Frontal cortex (tissue), 4 donors: ENCODE measurements around the gene BCL7A. TPM values are rescaled to one million over a fixed set of nuclear protein-coding genes. Genes with fewer than 3 reads are reported as not detected.

Source experiments
- DNase-seq, 2 donors: peaks; one replicate each; pipeline ENCODE4 v3.0.0; 2012; ENCODE audit warnings: low spot score in 2 of 2
- FAIRE-seq: peaks from 2 replicates; lab custom pipeline; 2012; peaks lifted over from hg19 to GRCh38; lab: Jason Lieb, UNC
- total RNA-seq: library from RNA; depleted of rRNA; stranded (reverse); fragments of >200 nt; gene quantifications from one replicate; pipeline ENCODE4 v1.2.3, GENCODE V29; 2014
- donor health status: control.
- donor health status: control.
- donor health status: control.

BCL7A gene
- total RNA-seq, 1 donor from 2014 or later = 88.0 TPM

DNA sequence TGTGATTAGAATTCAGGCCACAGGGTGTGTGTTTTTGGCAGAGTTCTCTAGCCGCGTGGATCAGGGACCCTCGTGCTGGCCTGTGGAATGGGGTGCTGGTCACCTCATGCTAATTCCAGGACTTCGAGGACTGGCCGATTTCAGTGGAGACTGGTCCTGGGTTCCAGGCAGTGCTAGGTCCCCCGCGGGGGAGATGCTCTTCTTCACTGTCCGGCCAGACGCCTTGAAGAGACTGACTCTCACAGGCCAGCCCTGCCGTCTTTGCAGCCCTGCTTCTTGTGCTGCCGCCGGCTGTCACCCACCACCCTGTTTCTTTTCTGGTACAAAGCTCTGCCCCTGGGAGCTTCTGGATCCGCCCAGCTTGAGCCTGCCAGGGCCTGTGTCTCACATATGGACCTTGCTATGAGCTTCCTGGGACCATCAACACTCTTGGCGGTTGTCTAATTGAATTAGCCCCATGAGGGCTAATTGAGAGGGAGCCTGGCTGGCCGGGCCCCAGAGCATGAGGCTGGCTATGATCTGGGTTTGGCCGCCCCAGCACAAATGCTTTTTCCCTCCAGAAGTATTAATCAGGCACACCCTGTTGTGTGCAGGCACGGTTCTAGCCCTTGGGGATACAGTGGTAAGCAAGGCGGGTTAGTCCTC is 65.1 kb downstream of the BCL7A start:
- FAIRE-seq = no peak
- DNase-seq = no peak

DNA sequence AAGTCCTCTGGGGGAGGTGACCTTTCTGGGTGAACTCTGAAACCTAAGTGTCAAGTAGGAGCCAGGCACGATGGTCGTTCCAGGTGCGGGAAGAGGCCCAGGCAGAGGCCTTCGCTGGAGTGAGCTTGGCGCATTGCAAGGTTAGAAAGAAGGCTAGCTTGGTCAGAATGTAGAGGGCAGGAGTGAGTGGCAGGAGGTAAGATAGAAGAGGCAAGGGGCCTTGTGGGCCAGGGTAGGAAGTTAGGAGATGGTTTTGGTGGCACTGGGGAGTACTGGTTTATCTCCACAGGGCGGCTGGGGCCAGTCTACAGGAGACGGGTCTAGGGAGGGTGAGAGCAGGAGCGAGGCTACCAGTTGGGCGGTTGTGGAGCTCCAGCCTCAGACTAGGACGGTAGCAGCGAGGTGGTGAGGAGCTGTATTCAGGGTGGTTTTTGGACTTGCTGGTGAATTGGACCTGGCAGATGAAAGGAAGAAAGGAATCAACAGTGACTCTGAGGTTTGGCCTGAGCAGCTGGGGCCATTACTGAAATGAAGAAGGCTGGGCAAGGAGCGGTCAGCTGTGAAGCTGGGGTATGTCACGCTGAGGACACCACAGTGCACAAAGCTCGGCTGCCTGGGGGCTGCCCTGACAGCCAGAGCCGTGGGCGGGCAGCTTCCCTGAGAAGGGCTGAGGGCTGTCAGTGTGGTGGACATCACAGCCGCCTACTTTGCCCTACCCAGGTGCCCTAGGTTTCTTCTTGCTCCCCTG is 65.9 kb downstream of the BCL7A start:
- DNase-seq (no peak), FAIRE-seq (no peak)

DNA sequence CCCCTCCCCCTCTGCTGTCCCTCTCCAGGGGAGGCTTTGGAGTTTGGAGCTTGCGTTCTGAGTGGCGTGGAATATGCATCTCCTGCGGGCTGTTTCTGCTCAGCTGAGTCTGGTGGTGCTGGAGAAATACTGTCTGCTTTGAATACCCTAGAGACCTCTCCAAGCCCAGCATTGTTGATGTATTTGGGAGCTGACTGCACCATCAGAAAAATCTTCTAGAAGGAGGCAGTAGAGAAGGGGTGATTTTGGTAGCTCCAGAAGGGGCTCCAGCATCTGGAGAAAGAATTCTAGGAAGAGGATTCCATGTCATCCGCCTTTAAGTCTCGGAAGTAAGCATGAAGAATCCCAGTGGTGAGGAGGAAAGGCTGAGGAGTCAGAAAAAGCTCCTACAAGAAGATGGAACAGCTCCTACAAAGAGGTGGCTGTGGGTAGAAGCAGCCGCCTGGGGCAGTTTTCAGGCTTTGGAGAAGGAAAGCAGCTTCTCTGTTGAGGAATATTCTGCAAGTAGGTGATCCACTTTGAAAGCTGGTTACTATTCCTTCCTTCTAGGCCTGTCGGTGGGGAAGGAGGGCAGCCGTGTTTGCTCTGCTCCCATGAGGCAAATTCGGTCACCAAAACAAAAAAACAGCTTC is 66.6 kb downstream of the BCL7A start:
- FAIRE-seq (no peak), DNase-seq (no peak)

DNA sequence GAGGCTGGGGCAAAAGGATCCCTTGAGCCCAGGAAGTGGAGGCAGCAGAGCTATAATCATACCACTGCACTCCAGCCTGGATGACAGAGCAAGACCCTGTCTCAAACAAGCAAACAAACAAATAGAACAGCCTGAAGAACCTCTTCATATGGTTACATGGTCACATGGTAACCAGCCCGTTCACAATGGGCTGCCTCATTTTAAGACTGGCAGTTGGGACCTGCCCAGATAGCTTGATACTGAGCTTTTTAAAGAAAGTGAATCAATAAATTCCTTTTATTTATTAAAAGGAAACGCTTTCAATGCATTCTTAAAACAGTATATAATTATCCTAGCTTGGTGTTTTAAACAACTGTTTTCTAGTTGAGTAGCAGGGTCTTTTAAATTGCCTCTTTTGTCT is 67.4 kb downstream of the BCL7A start:
- no peak for FAIRE-seq
- no peak for DNase-seq

DNA sequence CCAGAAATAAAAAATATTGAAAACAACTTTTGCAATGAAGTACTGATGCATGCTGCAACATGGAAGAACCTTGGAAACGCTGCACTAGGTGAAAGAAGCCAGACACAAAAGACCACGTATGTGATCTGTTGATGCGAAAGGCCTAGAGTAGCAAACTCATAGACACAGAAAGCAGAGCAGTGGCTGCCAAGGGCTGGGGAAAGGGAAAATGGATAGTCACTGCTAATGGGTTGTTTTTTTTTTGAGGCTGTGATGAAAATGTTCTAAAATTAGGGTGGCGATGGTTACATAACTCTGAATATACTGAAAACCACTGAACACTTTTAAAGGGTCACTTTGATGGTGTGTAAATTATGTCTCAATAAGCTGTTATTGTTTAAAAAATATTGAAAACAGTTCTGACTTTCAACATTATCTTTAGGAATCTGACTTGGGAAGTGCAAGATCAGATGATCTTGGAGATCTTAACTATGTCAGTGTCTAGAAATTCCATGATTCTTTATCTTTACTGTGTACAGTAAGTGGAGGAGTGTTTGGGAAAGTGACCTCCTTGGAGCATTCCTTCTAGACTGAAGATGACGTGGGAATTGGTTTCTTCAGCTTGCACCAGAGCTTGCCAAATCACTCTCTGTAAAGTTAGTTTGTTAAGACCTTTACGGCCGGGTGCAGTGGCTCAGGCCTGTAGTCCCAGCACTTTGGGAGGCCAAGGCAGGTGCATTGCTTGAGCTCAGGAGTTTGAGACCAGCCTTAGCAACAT is 69.3 kb downstream of the BCL7A start:
- no peak for FAIRE-seq
- no peak for DNase-seq

DNA sequence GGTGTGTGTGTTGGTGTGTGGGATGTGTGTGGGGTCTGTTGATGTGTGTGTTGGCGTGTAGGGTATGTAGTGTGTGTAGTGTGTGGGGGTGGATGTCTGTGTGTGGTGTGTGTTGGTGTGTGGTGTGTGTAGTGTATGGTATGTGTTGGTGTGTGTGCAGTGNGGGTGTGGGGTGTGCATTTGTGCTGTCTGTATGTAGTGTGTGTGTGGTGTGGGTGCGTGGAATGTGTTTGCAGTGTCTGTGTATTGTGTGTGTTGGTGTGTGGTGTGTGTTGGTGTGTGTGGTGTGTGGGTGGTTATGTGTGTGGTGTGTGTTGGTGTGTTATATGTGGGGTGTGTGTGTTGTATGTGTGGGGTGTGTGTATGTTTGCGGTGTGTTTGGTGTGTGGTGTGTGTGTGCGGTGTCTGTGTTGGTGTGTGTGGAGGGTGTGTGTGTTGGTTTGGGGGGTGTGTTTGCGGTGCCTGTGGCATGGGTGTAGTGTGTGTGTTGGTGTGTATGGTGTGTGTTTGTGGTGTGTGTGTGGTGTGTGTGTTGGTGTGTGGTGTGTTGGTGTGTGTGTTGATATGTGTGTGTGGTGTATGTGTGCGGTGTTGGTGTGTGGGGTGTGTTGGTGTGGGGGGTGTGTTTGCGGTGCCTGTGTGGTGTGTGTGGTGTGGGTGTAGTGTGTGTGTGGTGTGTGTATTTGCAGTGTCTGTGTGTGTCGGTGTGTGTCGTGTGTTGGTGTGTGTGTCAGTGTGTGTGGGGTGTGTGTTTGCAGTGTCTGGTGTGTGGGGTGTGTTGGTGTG is 71.6 kb downstream of the BCL7A start:
- no peak for FAIRE-seq

DNA sequence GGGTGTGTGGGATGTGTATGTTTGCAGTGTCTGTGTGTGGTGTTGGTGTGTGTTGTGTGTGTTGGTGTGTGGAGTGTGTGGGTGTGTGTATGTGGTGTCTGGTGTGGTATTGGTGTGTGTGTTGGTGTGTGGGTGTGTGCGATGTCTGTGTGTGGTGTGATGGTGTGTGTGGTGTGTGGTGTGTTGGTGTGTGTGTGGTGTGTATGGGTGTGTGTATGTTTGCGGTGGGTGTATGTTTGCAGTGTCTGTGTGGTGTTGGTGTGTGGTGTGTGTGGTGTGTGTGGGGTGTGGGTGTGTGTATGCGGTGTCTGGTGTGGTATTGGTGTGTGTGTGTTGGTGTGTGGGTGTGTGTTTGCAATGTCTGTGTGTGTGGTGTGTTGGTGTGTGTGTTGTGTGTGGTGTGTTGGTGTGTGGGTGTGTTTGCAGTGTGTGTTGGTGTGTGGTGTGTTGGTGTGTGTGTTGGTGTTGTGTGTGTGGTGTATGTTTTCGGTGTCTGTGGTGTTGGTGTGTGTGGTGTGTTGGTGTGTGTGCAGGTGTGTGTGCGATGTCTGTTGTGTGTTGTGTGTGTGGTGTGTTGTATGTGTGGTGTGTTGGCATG is 72.6 kb downstream of the BCL7A start:
- FAIRE-seq (no peak), DNase-seq (no peak)

More for the DNA sequence above, 71.6 kb downstream of the BCL7A start:
- no peak for DNase-seq

DNA sequence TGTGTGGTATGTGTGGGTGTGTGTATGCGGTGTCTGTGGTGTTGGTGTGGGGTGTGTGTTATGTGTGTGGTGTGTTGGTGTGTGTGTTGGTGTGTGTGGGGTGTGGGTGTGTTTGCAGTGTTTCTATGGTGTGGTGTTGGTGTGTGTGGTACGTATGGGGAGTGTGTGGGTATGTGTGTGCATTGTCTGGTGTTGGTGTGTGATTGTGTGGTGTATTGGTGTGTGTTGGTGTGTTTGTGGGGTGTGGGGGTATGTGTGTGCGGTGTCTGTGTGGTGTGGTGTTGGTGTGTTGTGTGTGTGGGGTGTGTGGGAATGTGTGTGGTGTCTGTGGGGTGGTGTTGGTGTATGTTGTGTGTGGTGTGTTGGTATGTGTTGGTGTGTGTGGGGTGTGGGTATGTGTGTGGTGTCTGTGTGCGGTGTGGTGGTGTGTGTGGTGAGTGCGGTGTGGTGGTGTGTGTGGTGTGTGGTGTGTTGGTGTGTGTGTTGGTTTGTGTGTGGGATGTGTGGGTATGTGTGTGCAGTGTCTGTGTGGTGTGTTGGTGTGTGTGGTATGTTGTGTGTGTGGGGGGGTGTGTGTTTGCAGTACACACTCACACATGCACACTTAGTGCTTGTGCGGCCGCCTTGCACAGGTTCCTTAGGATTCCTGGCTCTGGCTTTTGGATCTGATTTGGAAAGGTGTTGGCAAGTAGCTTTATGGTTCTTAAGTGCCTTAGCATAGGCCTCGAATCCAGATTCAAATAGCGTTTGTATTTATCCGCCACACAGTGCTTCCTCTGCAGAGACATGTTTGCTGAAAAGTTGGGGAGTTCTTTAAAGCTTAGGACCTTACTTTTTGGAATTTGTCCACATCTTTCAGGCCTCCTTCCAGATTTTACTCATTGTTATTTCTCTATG is 73.3 kb downstream of the BCL7A start:
- FAIRE-seq (no peak), DNase-seq (no peak)

DNA sequence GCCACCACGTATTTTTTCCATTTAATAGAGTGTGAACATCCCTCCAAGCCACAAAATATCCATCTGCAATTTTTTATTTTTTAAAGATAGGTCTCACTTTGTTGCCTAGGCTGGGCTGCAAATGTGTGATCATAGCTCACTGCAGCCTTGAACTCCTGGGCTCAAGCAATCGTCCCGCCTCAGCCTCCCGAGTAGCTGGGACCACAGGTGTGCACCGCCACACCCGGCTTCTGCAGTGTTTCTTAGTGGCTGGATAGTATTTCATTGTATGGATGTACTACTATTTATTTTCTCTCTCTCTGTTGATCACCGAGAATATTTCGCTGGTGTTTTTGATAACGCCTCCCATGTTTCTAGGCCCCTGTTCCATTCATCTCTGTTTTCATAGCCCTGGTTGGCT is 74.3 kb downstream of the BCL7A start:
- FAIRE-seq (no peak), DNase-seq (no peak)

DNA sequence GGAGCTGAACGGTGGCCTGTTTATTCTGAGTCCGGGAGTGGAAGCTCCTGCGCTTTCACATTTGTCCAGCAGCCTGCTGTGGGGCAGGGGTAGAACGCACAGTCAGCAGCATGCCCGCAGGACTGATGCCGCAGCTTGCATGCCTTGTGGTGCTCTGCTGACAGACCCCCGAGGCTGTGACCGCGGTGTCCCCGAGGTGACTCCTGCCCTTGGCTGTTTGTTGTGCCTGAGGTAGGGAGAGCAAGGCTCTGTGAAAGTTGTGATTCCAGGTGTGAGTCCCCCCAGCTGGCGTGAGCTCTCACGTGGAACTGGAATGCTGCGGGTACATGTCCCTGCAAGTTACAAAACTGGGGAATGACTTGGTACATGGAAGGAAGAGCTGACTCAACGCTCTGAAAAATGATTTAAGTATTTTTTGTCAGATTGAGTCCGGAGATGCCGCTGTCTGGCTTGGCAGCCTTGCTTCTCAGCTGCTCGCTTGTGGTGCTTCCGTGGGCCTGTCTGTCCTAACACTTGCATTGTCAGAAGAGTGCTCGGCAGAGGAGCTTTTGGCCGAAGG is 75.0 kb downstream of the BCL7A start:
- no peak for FAIRE-seq
- DNase-seq = no peak

DNA sequence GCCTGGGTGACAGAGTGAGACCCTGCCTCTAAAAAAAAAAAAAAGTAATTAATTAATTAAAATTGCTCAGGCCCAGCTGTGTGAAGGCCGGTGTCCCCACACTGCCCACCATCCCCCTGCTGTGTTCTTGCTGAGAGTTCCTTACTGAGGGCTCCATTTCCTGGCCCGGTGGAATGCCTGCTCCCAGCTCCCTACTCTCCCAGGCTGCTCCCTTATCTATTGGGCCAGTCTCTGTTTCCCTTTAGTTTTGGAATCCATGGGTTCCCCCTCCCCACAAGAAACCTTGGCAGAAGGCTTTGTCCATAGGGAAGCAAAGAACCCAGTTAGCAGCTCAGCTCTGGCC is 75.9 kb downstream of the BCL7A start:
- no peak for FAIRE-seq
- no peak for DNase-seq

DNA sequence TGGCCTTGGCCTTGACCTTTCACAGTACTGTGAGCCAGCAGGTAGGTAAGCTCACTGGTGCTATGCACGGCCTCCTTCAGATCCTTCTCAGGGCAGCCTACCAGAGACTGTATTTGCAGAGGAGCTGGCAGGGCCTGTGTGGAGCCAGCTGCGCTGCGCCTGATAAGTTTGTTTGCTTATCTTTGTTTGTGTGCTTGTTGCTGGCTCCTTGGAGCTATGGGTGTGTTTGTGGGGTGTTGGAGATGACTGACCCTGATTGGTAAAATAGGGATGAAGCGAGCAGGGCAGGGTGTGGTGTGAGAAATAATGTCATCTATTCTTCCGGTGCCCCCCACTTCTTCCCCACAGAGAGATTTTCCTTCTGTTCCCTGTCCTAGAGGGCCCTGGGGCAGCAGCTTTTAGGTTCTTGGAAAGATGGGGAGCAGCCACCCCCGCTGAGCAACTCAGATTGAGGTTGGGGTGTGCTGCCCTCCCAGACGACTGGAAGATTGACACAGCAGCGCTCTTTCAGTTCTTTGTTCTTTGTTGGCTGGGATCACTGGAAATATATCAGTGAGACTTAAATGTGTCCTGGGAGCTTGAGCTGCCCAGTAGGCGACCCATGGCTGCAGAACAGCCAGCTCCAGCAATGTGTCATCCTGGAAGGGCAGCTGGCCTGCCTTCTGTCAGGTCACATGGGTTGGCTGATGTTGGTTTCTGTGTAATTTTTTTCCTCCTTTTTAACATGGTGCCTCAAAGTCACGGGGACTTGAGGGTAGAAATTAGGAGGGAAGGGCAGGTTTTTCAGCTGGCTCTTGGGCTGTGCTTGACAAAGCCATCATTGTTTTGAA is 76.5 kb downstream of the BCL7A start:
- FAIRE-seq (no peak), DNase-seq (peak; percentile 66 to 77)

DNA sequence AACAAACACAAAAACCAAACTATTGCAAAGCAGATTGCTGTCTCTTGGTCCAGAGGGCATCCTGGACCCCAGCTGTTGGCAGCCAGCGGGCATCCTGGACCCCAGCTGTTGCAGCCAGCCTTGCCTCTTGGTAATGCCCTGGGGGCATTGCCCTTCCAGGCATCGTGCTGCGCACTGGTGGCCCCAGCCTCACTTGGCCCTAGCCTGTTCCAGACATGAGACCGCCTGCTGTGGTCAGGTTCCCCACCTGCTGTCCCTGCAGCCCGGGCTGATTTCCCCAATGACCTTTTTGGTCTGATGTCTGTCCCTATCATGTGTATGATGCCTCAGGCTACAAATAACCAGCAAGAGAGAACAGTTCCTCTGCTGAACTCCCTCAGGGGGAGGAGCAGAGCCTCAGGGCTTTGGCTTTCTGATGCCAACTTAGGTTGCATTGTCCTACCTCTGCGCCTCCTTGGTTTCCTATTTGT is 77.6 kb downstream of the BCL7A start:
- FAIRE-seq (no peak), DNase-seq (no peak)

DNA sequence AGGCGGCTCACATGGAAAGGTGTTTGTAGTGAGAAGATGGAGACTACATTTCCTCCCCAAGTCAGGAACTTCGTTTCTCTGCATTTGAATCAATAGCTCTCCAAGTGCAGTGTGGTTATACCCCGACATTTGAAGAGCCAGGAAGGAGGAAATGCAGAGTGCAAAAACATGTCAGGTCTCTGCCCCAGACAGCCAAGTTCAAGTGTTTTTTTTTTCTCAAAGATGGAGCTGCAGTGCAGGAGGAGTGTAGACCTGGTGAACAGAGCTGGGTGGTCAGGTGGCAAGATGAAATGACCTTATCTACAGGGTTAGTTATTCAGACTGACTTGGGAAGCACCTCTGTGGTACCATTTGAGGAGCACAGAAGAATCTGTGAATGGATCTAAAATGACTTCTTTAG is 78.2 kb downstream of the BCL7A start:
- DNase-seq = no peak
- no peak for FAIRE-seq

DNA sequence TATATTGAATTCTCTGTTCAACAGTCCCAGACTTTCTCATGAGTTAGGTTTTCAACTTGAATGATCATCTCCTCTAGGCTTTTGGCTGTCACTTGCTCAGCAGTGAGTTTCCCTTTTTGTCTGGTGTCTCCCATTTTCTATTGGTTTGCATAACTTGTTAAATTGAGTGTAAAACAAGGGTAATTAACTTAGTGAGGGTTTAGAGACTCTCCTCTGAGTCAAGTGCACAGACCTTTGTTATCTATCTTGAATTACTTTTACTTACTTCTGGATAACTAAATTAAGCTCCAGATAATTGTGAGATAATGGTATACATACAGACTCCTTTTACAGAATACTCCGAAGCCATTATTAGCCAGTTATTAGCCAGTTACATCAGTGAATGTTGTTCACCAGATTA is 78.9 kb downstream of the BCL7A start:
- DNase-seq (no peak), FAIRE-seq (no peak)

DNA sequence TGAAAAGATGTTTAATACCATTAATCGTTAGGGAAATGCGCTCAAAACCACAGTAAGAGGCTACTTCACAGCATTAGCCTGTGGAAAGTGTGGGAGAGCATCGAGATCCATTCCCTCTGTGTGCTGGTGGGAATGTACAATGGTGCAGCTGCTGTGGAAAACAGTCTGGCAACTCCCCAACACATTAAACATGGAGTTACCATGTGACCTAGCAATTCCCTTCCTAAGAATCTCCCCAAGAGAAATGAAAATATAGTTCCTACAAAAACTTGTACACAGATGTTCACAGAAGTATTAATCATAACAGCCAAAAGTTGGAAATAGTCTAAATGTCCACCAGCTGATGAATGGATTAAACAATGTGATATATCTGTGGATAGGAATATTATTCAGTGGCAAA is 80.6 kb downstream of the BCL7A start:
- FAIRE-seq (no peak), DNase-seq (no peak)

DNA sequence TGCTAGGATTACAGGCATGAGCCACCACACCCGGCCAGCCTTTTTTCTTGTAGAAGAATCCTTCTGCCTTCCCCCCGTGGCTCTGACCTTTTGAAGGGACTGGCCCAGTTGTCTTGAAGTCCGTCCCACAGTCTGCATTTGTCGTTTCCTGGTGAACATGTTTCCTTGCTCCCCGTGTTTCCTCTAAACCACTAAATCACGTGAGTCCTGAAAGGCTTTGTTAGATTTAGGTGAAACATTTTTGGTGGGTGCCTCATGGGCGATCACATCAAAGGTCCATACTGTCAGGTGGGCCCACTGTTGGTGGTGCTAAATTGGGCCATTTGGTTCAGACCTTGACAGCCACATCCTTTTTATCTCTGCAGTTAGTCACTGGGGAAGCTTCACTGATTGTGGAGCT is 83.2 kb downstream of the BCL7A start:
- FAIRE-seq (no peak), DNase-seq (no peak)
